Fibroblast of skin of back (primary cell): ENCODE measurements around the gene USP51.
"Not testable (repeated sequence)": the region's sequence is repeated elsewhere in the genome, so short reads cannot be mapped to it uniquely, and the experiment has no call there.

Experiments used
- DNase-seq: peaks from one replicate; pipeline ENCODE4 v3.0.0-alpha.2; 2013

Gene USP51

DNA sequence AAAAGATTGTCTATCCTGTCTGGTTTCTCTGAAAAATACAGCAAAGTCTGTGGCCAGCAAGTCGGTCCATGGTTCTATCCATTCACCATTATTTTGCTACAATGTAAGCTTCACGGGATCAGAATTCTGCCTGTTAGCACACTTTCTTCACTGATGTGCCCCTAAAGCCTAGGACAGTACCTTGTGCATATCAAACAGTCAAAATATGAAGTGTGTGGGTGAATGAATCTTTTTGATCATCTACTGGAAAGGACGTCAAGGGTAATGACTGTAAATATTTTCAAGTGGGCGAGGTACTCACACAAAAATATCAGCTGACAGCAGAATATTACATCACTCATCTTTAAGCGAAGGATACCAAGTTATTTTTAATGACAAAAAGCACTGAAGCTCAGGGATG lies 24.5 kb downstream of the USP51 start:
- not testable (repeated sequence) for DNase-seq

DNA sequence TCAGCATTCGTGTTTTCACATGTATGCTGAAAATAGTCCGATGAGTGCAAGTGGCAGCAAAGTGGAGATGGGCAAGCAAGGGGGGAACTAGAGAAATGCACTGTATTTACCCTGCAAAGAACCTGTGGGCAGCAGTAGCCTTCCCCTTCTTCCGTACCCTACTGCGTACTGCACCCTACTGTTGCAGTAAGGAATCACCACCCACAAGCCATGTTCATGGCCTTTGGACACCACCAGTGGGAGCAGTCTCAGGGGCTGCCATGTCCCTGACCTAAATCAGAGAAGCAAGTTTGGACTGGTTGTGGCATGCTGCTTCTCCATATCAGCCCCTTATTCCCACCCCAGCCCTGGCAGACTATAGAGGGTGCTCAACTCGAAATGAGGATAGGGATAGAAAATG lies 25.6 kb downstream of the USP51 start:
- not testable (repeated sequence) for DNase-seq

DNA sequence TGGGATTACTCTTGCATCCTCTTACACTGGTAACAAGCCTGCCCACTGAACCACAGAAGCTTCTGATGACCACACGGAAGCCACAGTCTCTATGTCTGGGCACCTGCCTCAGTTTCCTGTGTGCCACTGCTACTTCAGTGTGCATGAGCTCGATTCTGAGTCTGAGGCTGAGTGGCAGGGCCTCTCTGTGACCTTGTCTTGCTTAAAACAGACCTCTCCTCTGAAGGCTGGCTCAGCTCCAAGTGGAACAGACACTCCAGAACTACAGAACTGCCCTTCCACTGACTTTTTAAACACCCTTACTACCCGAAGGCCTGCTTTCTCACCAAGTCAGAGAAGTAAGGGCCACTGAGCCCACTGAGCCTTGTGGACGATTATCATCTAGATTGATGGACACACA lies 29.7 kb downstream of the USP51 start:
- not testable (repeated sequence) for DNase-seq

DNA sequence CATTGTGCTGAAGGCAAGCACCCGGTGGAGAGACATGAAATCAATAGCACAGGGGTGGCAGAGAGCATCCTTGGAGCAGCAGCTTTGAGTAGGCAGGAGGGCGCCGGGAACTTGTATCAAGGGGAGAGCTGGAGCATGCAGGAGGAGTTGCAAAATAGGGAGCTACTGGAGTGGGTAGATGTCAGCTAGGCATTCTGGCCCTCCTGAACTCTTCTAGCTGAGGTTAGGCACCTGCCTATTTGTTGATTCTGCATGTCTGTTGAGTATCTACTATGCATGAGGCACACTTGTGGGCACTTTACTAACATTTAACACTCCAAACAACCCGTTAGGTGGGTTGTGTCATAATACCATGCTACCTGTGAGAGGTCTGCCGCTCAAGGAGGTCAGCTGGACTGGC lies 30.2 kb downstream of the USP51 start:
- DNase-seq: not testable (repeated sequence)

GRCh38 chrX:55455708-55456107 lies 33.9 kb downstream of the USP51 start:
- not testable (repeated sequence) for DNase-seq

DNA sequence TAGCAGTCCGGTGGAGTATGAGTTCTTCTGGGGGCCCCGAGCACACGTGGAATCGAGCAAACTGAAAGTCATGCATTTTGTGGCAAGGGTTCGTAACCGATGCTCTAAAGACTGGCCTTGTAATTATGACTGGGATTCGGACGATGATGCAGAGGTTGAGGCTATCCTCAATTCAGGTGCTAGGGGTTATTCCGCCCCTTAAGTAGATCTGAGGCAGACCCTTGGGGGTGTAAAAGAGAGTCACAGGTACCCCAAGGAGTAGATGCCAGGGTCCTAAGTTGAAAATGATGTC lies 36.9 kb downstream of the USP51 start:
- DNase-seq: no peak

DNA sequence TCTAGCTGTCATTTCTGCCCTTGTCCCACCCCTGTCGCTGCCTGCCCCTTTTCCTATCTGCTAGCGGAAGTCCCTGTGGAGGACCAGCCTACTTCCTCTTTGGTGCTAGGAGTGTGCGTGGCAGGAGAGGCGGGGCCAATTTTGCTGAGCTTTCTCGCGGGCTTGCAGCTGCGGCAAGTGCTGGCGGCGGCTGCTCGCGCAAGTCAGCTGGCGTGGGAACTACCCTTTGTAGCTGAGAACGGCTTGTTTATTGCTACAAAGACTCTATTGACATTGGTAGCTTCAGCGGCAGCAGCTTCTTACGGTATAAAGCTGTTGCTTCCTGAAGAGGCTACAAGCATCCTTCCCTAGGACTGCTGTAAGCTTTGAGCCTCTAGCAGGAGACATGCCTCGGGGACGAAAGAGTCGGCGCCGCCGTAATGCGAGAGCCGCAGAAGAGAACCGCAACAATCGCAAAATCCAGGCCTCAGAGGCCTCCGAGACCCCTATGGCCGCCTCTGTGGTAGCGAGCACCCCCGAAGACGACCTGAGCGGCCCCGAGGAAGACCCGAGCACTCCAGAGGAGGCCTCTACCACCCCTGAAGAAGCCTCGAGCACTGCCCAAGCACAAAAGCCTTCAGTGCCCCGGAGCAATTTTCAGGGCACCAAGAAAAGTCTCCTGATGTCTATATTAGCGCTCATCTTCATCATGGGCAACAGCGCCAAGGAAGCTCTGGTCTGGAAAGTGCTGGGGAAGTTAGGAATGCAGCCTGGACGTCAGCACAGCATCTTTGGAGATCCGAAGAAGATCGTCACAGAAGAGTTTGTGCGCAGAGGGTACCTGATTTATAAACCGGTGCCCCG lies 37.4 kb downstream of the USP51 start, which contains the start of gene MAGEH1:
MAGEH1 (plus strand) TSS at position 138 of the 843 bp plus-strand sequence; CDS start at position 386, 248 bp downstream.
- peak; percentile 83 for DNase-seq

DNA sequence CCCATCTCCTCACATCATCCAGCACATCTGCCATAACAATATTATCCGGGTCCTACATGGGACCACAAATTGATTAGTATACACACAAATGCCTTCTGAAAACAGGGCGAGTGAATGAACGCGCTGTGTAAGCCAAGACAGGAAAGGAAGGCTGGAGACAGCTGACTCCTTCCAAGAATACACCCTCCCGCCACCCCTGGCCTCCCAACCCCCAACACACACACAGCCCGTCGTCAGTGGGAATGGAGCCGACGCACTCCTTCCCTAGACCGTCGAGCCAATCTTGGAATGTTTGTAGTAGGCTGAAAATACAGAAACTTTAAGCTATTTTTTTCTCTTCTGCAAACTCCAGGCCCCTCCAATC lies 38.0 kb downstream of the USP51 start:
- no peak for DNase-seq

GRCh38 chrX:55451141-55451540 lies 38.5 kb downstream of the USP51 start:
- DNase-seq: no peak

GRCh38 chrX:55450259-55450658 lies 39.4 kb downstream of the USP51 start:
- no peak for DNase-seq

DNA sequence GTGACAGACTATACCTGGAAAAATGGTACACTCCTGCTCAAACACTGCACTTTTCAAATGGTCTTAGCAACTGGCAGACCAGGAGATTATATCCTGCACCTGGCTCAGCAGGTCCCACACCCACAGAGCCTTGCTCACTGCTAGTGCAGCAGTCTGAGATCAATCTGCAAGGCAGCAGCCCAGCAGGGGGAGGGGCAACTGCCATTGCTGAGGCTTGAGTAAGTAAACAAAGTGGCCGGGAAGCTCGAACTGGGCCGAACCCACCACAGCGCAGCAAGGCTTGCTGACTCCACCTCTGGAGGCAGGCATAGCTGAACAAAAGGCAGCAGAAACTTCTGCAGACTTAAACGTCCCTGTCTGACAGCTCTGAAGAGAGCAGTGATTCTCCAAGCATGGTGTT lies 46.2 kb downstream of the USP51 start:
- DNase-seq: not testable (repeated sequence)
